GM19023 (cell line): ENCODE data around the gene F11.
"Not testable (repeated sequence)": the region's sequence is repeated elsewhere in the genome, so short reads cannot be mapped to it uniquely, and the experiment has no call there.

Source experiments
- ATAC-seq: cut with Tn5 transposase; IDR thresholded peaks from one replicate; pipeline ENCODE4 v1.9.1; 2021; ENCODE audit warnings: mild to moderate bottlenecking, moderate library complexity; ENCODE audit not compliant: unreplicated experiment

The F11 gene

DNA sequence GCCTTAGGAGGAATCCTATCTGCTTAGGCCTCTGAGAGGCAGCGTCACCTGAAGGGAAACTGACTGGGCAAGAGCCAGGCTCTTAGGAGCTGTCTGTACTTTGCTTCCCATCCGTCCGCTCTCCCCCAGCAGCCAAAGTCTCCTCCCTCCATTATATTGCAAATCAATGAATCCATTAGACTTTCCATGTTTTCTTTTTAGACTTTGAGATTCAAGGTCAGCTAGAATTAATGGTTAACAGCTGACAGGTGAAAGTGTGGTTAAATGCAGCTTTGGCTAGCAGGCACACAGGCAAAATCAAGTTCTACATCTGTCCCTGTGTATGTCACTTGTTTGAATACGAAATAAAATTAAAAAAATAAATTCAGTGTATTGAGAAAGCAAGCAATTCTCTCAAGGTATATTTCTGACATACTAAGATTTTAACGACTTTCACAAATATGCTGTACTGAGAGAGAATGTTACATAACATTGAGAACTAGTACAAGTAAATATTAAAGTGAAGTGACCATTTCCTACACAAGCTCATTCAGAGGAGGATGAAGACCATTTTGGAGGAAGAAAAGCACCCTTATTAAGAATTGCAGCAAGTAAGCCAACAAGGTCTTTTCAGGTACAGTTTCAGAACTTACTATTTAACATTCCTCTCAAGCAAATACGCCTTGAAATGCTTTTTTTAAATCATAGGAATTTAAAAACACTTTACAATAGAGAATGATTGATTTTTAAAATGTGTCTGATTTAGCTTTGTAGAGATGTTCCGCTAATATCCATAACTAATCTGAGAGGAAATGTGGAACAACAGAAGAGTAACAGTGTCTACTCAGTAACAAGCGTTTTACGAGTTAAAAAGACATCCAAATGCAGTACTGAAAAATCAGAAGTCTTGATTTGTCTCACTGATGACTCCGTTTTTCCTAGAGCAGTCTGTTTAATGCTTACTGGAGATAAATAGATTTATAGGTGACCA lies at the start of gene F11:
Gene F11 (plus strand): TSS at position 507 of the 970 bp plus-strand sequence. CDS start 948 bp downstream, outside the sequence.
- no peak for ATAC-seq

DNA sequence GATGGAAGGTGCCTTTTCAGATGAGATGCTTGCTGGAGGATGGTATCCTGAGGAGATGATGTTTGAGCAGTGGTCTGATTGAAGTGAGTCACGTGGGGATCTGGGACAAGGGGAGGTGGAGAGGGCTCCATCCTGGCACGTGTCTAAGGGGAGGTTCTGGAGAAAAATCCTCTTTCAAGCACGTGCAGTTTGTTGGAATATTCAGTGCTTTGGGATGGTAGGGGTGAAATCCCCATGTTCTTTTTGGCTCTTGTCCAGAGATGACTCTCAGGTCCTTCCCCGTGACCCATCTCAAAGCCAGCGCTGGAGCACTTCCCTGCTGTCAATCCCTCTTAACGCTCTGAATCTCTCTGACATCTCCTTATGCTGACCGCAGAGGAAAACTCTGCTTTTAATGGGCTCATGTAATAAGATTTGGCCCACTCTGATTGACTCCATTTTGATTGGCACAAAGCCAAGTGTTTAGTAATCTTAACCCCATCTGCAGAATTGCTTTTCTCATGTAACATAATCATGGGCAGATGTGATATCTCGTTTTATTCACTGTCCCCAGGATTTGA lies 49.4 kb upstream of the F11 start:
- ATAC-seq, result no peak

DNA sequence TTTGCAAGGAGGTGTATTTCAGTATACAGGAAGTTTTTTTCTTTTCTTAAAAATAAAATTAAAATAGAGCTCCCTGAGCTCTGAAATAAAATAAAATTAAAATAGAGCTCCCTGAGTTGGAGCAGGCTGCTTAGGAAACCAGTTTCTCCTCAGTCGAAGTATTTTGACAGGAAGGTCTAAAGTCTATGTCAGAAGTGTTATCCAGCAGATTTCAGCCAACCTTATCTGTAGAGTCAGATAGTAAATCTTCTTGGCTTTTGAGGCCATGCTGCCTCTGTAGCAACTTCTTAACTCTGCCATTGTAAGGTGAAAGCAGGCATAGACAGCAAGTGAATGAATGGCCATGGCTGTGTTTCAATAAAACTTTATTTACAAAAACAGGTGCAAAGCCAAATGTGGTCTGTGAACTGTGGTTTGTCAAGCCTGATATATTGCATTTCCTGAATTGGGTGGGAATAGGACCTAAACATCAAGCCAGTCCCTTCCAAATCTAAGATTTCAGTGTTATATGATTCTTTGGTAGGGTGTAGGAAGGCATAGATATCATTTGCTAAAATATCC lies 48.2 kb upstream of the F11 start:
- ATAC-seq, result no peak

DNA sequence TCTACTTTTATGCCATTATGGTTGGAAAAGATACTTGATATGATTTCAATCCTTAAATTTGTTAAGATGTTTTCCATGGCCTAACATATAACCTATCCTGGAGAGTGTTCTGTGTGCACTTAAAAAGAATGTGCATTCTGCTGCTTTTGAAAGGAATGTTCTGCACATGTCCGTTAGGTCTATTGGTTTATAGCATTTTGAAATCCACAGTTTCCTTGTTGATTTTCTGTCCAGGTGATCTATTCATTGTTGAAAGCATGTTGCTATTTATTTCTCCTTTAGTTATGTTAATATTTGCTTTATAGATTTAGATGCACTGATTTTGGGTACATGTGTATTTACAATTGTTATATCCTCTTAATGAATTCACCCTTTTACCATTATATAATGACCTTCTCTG lies 44.4 kb upstream of the F11 start:
- ATAC-seq, result no peak

GRCh38 chr4:186225848-186226247 lies 40.1 kb upstream of the F11 start:
- ATAC-seq, result no peak

DNA sequence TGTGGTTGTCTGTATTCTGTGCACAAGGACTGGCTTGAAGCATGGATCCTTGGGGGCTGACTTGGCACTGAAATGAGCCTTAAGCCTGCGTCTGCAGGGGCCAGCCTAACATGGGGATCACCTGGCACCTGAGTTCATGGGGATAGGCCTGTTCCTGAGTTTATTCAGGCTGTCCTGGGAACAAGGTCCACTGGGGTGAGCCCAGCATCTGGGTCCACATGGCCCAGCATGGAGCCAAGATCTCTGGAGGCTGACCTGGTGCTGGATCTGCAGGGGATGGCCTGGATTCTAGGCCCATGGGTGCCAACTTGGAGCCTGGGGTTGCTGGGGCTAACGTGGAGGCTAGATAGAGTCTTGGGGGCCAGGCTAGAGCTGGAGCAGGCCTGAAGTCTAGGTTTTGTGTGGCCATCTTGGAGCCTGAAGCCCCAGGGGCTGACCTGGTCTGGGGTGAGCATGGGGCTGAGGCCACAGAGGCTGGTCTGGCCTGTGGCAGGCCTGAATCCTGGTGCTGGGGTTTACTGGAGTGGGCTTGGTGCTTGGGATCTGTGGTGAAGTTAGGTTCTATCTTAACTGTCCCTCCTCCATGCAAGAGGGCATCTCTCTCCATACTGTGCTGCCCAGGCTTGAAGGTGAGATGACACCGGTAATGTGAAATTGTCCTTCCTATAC lies 39.3 kb upstream of the F11 start:
- ATAC-seq, result no peak

DNA sequence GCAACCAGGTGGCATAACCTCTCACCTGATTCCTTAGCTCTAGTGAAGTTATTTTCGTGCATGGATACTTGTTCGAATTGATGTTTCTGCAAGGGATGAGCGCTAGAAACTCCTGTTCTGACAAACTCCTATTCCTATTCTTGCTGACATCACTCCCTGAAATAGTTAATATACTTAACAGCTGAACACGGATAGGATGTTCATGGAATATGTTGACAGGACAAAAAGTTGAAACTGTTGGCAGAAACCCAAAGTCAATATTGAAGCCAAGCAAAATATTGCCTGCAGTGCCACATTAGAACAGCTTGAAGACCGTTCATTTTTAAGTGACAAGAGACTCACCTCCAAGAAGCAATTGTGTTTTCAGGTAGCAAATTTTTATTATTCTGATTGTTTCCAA lies 38.8 kb upstream of the F11 start, which contains the start of gene KLKB1:
Gene KLKB1 (plus strand): TSS at position 287 of the 400 bp plus-strand sequence. CDS start 689 bp downstream, outside the sequence.
- no peak for ATAC-seq

DNA sequence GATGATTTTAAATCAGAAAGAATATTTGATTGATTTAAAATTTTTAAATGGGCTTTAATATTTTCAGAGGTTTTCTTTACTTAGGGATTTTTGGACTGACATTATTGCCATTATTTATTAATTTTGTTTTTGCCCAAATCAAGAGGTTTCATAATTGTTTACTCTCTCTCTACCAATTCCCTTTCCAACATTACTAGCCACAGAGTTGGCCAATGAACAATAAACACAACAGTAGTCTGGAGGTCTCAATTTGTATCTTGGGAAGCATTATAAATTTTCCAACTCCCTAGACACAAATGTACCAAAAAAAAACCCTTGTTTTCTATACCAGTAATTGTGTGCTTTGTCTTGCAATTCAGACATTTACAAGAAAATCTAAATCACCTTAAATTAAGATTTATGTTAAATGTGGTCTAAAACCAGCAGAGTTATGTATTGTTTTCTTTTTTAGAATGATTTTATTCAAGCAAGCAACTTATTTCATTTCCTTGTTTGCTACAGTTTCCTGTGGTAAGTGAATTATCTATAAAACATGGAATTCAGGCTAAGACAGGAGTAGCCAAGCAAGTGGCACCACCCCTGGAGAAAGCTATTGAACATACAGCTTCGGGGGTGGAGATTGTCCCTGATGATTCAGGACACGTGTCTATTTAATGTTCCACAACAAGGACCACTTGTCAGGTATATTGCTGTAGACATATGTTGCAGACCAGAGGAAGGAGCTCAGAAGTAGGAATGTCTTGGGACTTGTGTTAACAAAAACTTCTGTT lies 38.1 kb upstream of the F11 start:
- no peak for ATAC-seq

GRCh38 chr4:186228514-186228894 lies 37.5 kb upstream of the F11 start:
- ATAC-seq, result no peak

DNA sequence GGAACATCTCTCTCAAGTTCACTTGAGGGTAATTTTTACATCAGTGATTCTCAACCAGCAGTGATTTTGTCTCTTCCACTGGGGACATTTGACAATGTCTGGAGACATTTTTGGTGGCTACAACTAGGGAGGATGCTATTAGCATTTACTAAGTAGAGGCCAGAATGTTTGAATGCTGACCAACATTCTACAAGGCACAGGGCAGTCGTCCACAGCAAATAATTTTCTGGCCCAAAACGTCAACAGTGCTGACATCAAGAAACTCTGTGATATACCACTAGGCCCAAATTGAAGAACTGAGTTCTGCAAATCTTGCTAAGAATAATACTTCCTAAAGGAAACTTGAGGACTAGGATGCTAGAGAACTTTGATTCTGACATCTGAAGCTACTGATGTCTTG lies 31.6 kb upstream of the F11 start:
- no peak for ATAC-seq

DNA sequence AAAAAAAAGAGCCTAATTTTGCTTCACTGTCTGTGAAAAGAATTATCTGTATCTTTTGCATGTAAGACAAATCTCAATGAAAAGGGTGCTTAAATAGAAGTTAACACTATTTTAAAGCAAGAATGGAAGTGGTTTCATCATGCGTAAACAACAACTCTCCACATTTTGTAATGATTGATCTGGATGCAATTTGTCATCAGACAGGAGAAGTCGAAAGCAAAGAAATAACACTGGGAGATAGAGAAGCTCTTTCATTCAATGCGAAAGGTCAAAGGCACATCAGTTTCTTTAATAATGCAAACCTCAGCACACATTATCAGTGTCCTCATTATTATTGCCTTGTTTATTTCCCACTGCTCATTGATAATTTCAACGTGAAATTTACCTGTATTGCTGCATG lies 29.9 kb upstream of the F11 start:
- ATAC-seq, result no peak

DNA sequence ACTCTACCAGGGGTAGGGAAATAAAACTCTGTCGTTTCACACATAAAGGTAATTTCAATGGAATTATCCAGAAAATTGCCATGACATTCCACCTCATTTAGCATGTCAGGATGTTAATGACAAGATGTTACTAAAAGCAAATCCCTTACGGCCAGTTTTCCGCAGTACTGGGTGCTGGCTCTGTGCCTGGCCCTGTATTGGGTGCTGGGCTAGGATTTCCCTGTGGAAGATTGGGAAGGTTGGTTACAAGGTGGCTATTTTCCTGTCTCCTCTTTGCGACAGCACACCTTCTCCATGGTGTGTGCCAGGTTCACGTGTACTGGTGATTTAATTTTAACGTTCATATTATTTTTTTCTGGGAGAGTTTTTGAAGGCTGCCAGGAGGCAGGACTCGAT lies 25.5 kb upstream of the F11 start:
- no peak for ATAC-seq

DNA sequence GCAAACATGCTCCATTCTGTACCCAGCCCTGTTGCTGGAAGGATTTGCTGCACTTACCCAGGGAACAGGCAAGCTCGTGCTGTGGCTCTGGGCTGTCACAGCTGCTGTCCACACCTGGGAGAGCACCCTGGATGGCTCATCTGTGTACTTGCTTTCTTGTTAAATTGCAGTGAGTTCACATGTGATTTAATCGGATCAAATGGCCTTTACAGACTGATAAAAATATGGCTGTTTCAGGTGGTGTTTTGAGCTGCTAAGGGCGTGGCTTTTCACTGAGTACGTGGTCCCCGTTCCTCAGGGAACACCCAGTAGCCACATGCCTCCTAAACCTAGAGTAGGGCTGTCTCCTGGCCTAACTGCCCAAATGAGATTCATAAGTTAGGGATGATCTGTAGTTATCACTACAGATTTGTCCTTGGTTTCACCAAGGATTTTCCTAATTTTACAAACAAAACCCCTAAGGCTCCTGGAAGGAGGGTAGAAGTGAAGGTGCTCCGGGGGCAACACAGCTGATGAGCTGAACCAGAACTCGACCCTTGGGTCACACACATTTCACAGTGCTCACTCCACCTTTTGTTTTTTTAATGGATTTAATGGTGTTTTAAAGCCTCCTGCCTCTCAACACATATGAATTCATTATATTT lies 25.0 kb upstream of the F11 start:
- no peak for ATAC-seq

DNA sequence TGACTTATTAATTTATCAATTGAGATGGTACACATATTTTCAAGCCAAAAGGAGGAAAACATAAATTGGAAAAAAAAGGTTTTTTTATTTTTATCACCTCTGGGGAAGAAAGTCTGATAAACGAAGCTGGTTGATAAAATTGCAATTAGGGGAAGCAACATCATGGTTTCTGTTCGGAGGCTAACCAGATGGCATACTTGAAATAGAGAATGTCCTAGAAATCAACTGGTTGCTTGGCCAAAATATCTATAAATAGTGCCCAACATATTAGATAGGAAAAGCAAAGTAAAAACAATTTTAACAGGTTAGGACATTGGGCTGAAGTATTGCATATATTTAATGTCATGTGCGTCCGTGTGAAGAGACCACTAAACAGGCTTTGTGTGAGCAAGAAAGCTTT lies 24.4 kb upstream of the F11 start:
- no peak for ATAC-seq

- ATAC-seq, result not testable (repeated sequence)
Measured at GRCh38 chr4:186242031-186242430, 24.0 kb upstream of the F11 start.

DNA sequence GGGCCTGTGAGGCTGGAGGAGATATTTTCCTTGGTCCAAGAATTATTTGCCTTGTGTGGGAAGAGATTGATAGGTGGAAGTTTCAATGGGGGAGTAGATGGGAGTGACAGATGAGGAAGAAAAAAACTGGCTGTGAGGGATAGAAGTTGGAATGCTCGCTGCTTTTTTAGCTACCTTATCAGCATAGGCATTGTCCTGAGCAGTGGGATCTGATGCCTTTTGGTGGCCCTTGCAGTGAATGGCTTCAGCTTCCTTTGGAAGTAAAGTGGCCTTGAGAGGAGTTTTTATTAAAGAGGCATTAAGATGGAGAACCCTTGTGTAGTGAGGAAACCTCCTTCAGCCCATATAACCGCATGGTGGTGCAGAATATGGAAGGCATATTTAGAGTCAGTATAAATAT lies 22.7 kb upstream of the F11 start:
- no peak for ATAC-seq

DNA sequence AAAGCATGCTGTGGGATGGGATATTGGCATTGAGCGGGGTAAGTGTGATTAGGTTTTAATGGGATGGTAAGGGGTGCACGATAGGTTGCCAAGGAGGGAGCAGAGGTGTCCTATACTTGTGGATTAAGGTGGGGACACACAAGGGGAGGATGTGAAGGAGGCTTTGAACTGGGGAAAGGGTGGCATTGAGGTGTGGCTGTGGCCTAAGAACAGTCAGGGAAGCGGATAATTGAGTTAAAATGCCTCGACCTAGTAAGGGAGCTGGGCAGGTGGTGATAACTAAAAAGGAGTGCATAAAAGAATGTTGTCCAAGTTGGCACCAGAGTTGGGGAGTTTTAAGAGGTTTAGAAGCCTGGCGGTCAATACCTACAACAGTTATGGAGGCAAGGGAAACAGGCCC lies 21.2 kb upstream of the F11 start:
- no peak for ATAC-seq

DNA sequence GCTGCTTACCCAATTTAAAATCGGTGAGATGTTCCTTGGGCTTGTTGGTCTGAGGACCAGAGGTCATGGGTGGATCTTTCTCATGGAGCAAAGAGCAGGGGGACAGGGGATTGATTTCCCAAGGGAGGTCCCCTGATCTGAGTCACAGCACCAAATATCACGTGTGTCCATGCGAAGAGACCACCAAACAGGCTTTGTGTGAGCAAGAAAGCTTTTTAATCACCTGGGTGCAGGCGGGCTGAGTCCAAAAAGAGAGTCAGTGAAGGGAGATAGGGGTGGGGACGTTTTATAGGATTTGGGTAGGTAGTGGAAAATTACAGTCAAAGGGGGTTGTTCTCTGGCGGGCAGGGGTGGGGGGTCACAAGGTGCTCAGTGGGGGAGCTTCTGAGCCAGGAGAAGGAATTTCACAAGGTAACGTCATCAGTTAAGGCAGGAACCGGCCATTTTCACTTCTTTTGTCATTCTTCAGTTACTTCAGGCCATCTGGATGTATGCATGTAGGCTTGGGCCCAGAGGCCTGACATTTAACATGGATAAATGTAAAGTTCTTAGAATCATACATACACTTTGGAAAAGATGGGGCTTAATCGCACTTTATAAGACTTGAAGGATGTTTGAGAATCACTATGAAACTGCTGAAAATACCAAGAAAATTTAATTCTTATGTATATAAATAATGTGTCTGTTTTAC lies 18.8 kb upstream of the F11 start:
- ATAC-seq, result not testable (repeated sequence)

GRCh38 chr4:186248643-186249042 lies 17.3 kb upstream of the F11 start:
- ATAC-seq, result no peak
